Neuronal stem cell (in vitro differentiated cells): ENCODE measurements around the gene SYCP3.

ENCODE experiments used
- DNase-seq: peaks from one replicate; pipeline ENCODE4 v3.0.0-alpha.2; 2013; ENCODE audit warnings: low spot score
- H2AFZ ChIP-seq: one replicate; pipeline ENCODE4 v1.6.1; 2013; ENCODE audit warnings: mild to moderate bottlenecking, low read length, inconsistent platforms
- H2AK5ac ChIP-seq: 2 replicates; pipeline ENCODE4 v1.6.1; 2013; ENCODE audit warnings: low read depth, mild to moderate bottlenecking, inconsistent platforms, low read length, moderate library complexity, mixed read lengths
- H2BK120ac ChIP-seq: 2 replicates; pipeline ENCODE4 v1.6.1; 2013; ENCODE audit warnings: low read depth, mild to moderate bottlenecking, inconsistent platforms, low read length, moderate library complexity, mixed read lengths
- H2BK12ac ChIP-seq: one replicate; pipeline ENCODE4 v1.6.1; 2013; ENCODE audit warnings: low read length, inconsistent platforms
- H2BK15ac ChIP-seq: 2 replicates; pipeline ENCODE4 v1.6.1; 2013; ENCODE audit warnings: mild to moderate bottlenecking, low read length, inconsistent platforms, mixed read lengths
- H2BK5ac ChIP-seq: one replicate; pipeline ENCODE4 v1.6.1; 2013; ENCODE audit warnings: inconsistent platforms, mild to moderate bottlenecking, low read length, moderate library complexity
- H3K14ac ChIP-seq: one replicate; pipeline ENCODE4 v1.6.1; 2013; ENCODE audit warnings: low read length, inconsistent platforms
- H3K18ac ChIP-seq: 2 replicates; pipeline ENCODE4 v1.6.1; 2013; ENCODE audit warnings: low read length, inconsistent platforms
- H3K23ac ChIP-seq: 2 replicates; pipeline ENCODE4 v1.6.1; 2013; ENCODE audit warnings: low read depth, mild to moderate bottlenecking, mixed read lengths, low read length, inconsistent platforms; ENCODE audit not compliant: poor library complexity
- H3K27ac ChIP-seq: replicated peaks from 3 replicates; pipeline ENCODE4 v1.5.1; 2013; ENCODE audit warnings: low read length, inconsistent platforms
- H3K27me3 ChIP-seq, 3 experiments: 2 replicates each; pipeline ENCODE4 v1.6.1; 2013; ENCODE audit warnings: low read length in 3 of 3, mild to moderate bottlenecking in 2 of 3, inconsistent platforms in 1 of 3, low read depth in 1 of 3, mixed read lengths in 1 of 3, moderate library complexity in 1 of 3; ENCODE audit not compliant: control insufficient read depth in 3 of 3, insufficient read depth in 3 of 3
- H3K36me3 ChIP-seq, 2 donors: replicated peaks in 1 of 2; 2 replicates each; pipeline ENCODE4 v1.6.1; 2013; ENCODE audit warnings: low read length in 2 of 2; ENCODE audit not compliant: control insufficient read depth in 2 of 2, insufficient read depth in 2 of 2
- H3K4ac ChIP-seq: 2 replicates; pipeline ENCODE4 v1.6.1; 2013; ENCODE audit warnings: inconsistent platforms, mild to moderate bottlenecking, low read length, moderate library complexity
- H3K4me1 ChIP-seq, 2 donors: 1 replicate in 1 of 2; 2 replicates in 1 of 2; pipeline ENCODE4 v1.6.1; 2013; ENCODE audit warnings: low read length in 2 of 2, low read depth in 1 of 2; ENCODE audit not compliant: control insufficient read depth in 2 of 2, insufficient read depth in 1 of 2
- H3K4me2 ChIP-seq: one replicate; pipeline ENCODE4 v1.6.1; 2013; ENCODE audit warnings: mild to moderate bottlenecking, low read length, inconsistent platforms; ENCODE audit not compliant: insufficient read depth, poor library complexity, severe bottlenecking
- H3K4me3 ChIP-seq, 2 donors: 2 replicates each; pipeline ENCODE4 v1.5.1; 2013; ENCODE audit warnings: low read length in 2 of 2, mild to moderate bottlenecking in 2 of 2, inconsistent platforms in 1 of 2, moderate library complexity in 1 of 2
- H3K79me1 ChIP-seq: one replicate; pipeline ENCODE4 v1.6.1; 2013; ENCODE audit warnings: low read depth, mild to moderate bottlenecking, inconsistent platforms, low read length, moderate library complexity
- H3K9ac ChIP-seq: one replicate; pipeline ENCODE4 v1.6.1; 2013; ENCODE audit warnings: mild to moderate bottlenecking, low read depth, low read length, inconsistent platforms; ENCODE audit not compliant: poor library complexity
- H3K9me3 ChIP-seq, 2 donors: replicated peaks in 1 of 2; 2 replicates each; pipeline versions ENCODE3 to v1.6.1; 2013; ENCODE audit warnings: low read length in 2 of 2, mild to moderate bottlenecking in 2 of 2, inconsistent platforms in 1 of 2, low read depth in 1 of 2, mixed read lengths in 1 of 2, moderate library complexity in 1 of 2; ENCODE audit not compliant: control insufficient read depth in 2 of 2, insufficient read depth in 1 of 2
- H4K8ac ChIP-seq: one replicate; pipeline ENCODE4 v1.6.1; 2013; ENCODE audit warnings: low read depth, mild to moderate bottlenecking, inconsistent platforms, low read length, moderate library complexity
- H4K91ac ChIP-seq: one replicate; pipeline ENCODE4 v1.6.1; 2013; ENCODE audit warnings: low read length, low read depth, mild to moderate bottlenecking, inconsistent platforms; ENCODE audit not compliant: poor library complexity
- WGBS, 2 donors: extraction: QIAGEN DNeasy Blood & Tissue Kit; methylation state at CpG; one replicate each; pipeline ENCODE4 v1.1.7; 2013; ENCODE audit warnings: missing lambda C conversion rate in 2 of 2, mixed read lengths in 1 of 2; ENCODE audit not compliant: insufficient read length in 2 of 2, insufficient replicate concordance in 1 of 2; ENCODE audit errors: extremely low coverage in 2 of 2; 5-methylcytosine and 5-hydroxymethylcytosine counted together

SYCP3 gene

GRCh38 chr12:101722392-101722791, 16.9 kb downstream of the SYCP3 start:
- Histone ChIP-seq H4K8ac (no peak overlapping the region), H3K14ac (no peak overlapping the region), H2AK5ac (no peak overlapping the region), H2BK120ac (no peak overlapping the region), H3K27me3 (no peaks in the 10 kb centered on the region), H3K36me3 (peaks cover 0 to 2% of the 10 kb centered on the region in 2 donors), H3K79me1 (no peaks in the 10 kb centered on the region), H3K9ac (no peak overlapping the region), H4K91ac (no peak overlapping the region), H2BK12ac (no peak overlapping the region), H2AFZ (no peak overlapping the region), H3K4ac (no peak overlapping the region), H3K4me1 (no peaks in the 10 kb centered on the region), H3K23ac (no peak overlapping the region), H3K4me3 (no peak overlapping the region), H3K27ac (no peak overlapping the region), H3K4me2 (no peak overlapping the region), H3K18ac (no peak overlapping the region), H2BK5ac (no peak overlapping the region), H3K9me3 (no peaks in the 10 kb centered on the region), H2BK15ac (no peak overlapping the region)
- no CpG with 5 or more reads among the region's 4 CpGs for WGBS, 2 donors
- no peak for DNase-seq

DNA sequence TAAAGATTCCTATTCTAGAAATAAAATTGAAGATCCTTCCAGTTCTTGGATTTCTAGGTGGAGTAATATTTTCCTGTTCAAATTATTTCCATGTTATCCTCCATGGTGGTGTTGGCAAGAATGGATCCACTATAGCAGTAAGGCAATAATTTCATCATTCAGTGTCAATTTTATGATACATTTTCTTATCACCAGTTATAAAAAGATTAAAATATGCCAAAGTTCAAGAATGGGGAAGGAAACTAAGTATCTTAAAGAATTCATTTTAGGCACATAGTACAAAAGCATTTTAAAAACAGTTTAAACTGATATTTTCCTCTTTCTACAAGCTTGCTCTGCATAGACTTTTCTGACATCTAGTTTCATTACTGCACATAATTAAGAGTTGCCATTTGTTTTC, 19.1 kb downstream of the SYCP3 start:
- H2BK5ac ChIP-seq: no peak overlapping the region
- H3K23ac ChIP-seq: no peak overlapping the region
- peaks cover 0 to 2% of the 10 kb centered on the region in 2 donors for H3K36me3 ChIP-seq
- H2BK12ac ChIP-seq: no peak overlapping the region
- no peak overlapping the region for H3K18ac ChIP-seq
- no peaks in the 10 kb centered on the region for H3K79me1 ChIP-seq
- H3K4me1 ChIP-seq: no peaks in the 10 kb centered on the region
- no peak overlapping the region for H2AK5ac ChIP-seq
- no peak overlapping the region for H3K4ac ChIP-seq
- no peaks in the 10 kb centered on the region for H3K27me3 ChIP-seq
- H2BK120ac ChIP-seq: no peak overlapping the region
- no peak for DNase-seq
- H3K4me2 ChIP-seq: no peak overlapping the region
- H2AFZ ChIP-seq: no peak overlapping the region
- no peak overlapping the region for H4K8ac ChIP-seq
- H3K9ac ChIP-seq: no peak overlapping the region
- no peaks in the 10 kb centered on the region for H3K9me3 ChIP-seq
- no peak overlapping the region for H2BK15ac ChIP-seq
- no peak overlapping the region for H4K91ac ChIP-seq
- no peak overlapping the region for H3K14ac ChIP-seq
- H3K27ac ChIP-seq: no peak overlapping the region
- no peak overlapping the region for H3K4me3 ChIP-seq

DNA sequence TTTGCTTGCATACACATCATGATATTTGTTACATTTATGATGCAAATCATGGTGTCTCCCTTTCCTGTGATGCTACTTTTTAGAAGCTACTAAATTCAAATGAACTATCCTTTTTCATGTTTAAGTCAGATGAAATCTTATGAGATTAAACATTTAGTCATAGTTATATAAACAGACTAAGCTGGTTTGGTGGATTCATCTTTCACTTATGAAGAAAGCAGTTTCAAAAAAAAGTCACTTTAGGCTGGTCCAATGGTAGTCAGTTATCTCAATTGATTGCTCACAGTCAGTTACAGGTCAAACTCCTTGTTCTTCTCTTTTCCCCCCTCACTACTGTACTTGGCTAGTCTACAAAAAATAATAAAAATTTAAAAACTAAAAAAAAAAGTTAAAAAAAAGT, 19.7 kb downstream of the SYCP3 start:
- Histone ChIP-seq H3K36me3 (peaks cover 0 to 2% of the 10 kb centered on the region in 2 donors), H4K8ac (no peak overlapping the region), H2BK120ac (no peak overlapping the region), H3K27ac (no peak overlapping the region), H2BK5ac (no peak overlapping the region), H3K27me3 (no peaks in the 10 kb centered on the region), H3K4ac (no peak overlapping the region), H3K23ac (no peak overlapping the region), H3K4me2 (no peak overlapping the region), H4K91ac (no peak overlapping the region), H3K9ac (no peak overlapping the region), H3K4me1 (no peaks in the 10 kb centered on the region), H3K9me3 (no peaks in the 10 kb centered on the region), H3K14ac (no peak overlapping the region), H3K79me1 (no peaks in the 10 kb centered on the region), H3K4me3 (no peak overlapping the region), H3K18ac (no peak overlapping the region), H2BK15ac (no peak overlapping the region), H2BK12ac (no peak overlapping the region), H2AK5ac (no peak overlapping the region), H2AFZ (no peak overlapping the region)
- no peak for DNase-seq

DNA sequence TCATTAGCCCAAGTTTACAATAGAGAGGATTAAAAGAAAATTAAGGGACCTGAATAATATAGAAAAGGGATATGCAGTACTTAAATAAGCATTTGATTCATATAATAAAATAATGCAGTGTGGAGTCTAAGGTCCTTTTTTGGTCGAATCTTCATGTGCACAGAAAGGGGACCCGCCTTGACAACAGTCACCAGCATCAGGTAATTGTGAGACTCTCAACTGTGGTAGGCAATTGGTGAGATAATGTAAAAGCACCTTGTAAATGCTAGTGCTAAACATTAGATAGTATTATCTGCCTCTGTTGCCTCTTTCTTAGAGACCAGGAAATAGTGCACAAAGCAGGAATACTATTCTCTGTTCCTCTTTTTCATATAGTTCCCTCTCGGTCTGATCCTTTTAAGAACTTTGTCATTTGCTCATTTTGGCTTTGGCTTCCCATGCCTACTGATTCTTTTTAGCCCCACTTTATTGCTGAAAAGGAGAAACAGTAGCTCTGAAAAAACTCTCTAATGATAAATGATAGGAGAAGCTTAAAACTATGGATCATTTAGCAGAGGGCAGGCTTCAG, 24.3 kb downstream of the SYCP3 start:
- H3K4me3 ChIP-seq: no peak overlapping the region
- H3K18ac ChIP-seq: no peak overlapping the region
- H4K91ac ChIP-seq: no peak overlapping the region
- H2BK120ac ChIP-seq: no peak overlapping the region
- H3K4ac ChIP-seq: no peak overlapping the region
- no peaks in the 10 kb centered on the region for H3K9me3 ChIP-seq
- DNase-seq: no peak
- H3K14ac ChIP-seq: no peak overlapping the region
- no peak overlapping the region for H2BK5ac ChIP-seq
- no peak overlapping the region for H3K23ac ChIP-seq
- no peak overlapping the region for H2AFZ ChIP-seq
- H2BK15ac ChIP-seq: no peak overlapping the region
- H3K36me3 ChIP-seq: no peaks in the 10 kb centered on the region
- H3K9ac ChIP-seq: no peak overlapping the region
- H3K27ac ChIP-seq: no peak overlapping the region
- H3K79me1 ChIP-seq: no peaks in the 10 kb centered on the region
- H3K4me2 ChIP-seq: no peak overlapping the region
- no CpG with 5 or more reads among the region's 3 CpGs for WGBS, 2 donors
- H4K8ac ChIP-seq: no peak overlapping the region
- H3K27me3 ChIP-seq: no peaks in the 10 kb centered on the region
- H2BK12ac ChIP-seq: no peak overlapping the region
- H2AK5ac ChIP-seq: no peak overlapping the region
- H3K4me1 ChIP-seq: peaks cover 4 to 11% of the 10 kb centered on the region in 2 donors
